ENCODE data around the gene ZNF605. TPM values are rescaled to one million over a fixed set of nuclear protein-coding genes. Genes with fewer than 3 reads are reported as not detected.

The ZNF605 gene
- total and polyA plus RNA-seq, 9 of the 15 experiments (the other 6 are each of a cell fraction or from before 2014, with no cell fraction given): 0.45 to 1.1 (median 0.68) TPM

DNA sequence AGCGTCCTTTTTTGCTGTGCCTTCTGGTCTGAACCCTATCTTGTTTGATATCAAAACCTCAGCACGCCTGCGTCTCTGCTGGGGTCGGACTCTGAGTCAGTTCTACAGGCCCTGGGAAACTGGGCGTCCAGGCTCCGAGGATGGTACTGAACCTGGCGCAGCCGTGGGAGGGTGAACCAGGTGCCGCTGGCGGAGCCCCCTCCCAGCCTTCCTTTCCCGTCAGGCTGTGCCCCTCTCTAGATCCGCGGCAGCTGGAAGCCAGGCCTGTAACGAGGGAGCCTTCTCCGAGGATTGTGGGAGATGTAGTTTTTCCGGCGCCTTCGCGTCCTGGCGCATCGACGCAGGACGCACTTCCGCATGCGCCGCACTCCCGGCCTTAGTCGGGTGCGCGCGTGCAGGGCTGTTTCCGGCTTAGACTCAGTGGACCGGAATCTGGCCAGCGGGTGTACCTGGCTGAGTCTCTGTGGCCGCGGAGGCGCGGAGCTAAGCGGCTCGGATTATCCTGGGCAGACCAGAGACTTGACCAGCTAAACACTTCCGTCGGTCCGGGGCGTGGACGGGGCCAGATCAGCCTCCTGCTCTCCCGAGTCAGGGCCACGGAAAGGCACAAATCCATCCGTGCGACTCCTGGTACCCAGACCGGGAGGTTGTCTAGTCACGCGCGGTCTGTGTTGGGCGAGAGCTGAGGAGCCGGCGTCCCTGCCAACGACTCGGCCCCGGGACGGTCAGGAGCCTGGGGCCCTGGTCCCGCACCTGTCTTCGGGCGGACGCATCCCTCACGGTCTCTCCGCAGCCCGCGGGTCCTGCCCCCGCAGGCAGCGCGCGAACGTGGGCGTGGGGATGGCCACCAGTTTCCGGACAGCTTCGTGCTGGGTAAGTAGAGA, 30.1 kb upstream of the ZNF605 start, which contains the start of gene ZNF26 (continued):
- TF ChIP-seq MTA1 (IDR thresholded peaks at IDR 0.05; ENCODE audit: borderline replicate concordance) (peak; percentile 99), LARP7 (IDR thresholded peaks at IDR 0.05) (no peak), ETS2 (tag; IDR thresholded peaks at IDR 0.05; ENCODE audit: borderline replicate concordance, poor library complexity, severe bottlenecking) (no peak), GTF2A2 (tag; IDR thresholded peaks at IDR 0.05) (no peak), POLR2AphosphoS5 (IDR thresholded peaks at IDR 0.05; ENCODE audit: control insufficient read depth, insufficient read depth, low read depth, low read length) (peak; percentile 51; the same call in 1 of the 2 replicates), ZHX1 (conservative IDR thresholded peaks at IDR 0.05; ENCODE audit: low read length) (no peak; the same call in 1 of the 2 replicates), USF2 (CRISPR knock-in tag; IDR thresholded peaks at IDR 0.05) (no peak; the same call in 1 of the 2 replicates), MAFK (IDR thresholded peaks at IDR 0.05; ENCODE audit: low read length) (no peak), ARID2 (IDR thresholded peaks at IDR 0.05) (no peak), PRMT5 (CRISPR knock-in tag; IDR thresholded peaks at IDR 0.05) (no peak)
- TF ChIP-seq, protein P1, sequence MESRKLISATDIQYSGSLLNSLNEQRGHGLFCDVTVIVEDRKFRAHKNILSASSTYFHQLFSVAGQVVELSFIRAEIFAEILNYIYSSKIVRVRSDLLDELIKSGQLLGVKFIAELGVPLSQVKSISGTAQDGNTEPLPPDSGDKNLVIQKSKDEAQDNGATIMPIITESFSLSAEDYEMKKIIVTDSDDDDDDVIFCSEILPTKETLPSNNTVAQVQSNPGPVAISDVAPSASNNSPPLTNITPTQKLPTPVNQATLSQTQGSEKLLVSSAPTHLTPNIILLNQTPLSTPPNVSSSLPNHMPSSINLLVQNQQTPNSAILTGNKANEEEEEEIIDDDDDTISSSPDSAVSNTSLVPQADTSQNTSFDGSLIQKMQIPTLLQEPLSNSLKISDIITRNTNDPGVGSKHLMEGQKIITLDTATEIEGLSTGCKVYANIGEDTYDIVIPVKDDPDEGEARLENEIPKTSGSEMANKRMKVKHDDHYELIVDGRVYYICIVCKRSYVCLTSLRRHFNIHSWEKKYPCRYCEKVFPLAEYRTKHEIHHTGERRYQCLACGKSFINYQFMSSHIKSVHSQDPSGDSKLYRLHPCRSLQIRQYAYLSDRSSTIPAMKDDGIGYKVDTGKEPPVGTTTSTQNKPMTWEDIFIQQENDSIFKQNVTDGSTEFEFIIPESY (CRISPR knock-in tag; IDR thresholded peaks at IDR 0.05): peak; percentile 20; the same call in 1 of the 2 replicates
- TF ChIP-seq, protein P2, sequence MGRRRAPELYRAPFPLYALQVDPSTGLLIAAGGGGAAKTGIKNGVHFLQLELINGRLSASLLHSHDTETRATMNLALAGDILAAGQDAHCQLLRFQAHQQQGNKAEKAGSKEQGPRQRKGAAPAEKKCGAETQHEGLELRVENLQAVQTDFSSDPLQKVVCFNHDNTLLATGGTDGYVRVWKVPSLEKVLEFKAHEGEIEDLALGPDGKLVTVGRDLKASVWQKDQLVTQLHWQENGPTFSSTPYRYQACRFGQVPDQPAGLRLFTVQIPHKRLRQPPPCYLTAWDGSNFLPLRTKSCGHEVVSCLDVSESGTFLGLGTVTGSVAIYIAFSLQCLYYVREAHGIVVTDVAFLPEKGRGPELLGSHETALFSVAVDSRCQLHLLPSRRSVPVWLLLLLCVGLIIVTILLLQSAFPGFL (CRISPR knock-in tag; IDR thresholded peaks at IDR 0.05): no peak
- TF ChIP-seq, protein P3, sequence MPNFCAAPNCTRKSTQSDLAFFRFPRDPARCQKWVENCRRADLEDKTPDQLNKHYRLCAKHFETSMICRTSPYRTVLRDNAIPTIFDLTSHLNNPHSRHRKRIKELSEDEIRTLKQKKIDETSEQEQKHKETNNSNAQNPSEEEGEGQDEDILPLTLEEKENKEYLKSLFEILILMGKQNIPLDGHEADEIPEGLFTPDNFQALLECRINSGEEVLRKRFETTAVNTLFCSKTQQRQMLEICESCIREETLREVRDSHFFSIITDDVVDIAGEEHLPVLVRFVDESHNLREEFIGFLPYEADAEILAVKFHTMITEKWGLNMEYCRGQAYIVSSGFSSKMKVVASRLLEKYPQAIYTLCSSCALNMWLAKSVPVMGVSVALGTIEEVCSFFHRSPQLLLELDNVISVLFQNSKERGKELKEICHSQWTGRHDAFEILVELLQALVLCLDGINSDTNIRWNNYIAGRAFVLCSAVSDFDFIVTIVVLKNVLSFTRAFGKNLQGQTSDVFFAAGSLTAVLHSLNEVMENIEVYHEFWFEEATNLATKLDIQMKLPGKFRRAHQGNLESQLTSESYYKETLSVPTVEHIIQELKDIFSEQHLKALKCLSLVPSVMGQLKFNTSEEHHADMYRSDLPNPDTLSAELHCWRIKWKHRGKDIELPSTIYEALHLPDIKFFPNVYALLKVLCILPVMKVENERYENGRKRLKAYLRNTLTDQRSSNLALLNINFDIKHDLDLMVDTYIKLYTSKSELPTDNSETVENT (CRISPR knock-in tag; IDR thresholded peaks at IDR 0.05): 0 out of 2 replicates have a peak, but pooled peaks have one; percentile 27
- TF ChIP-seq, protein P4, sequence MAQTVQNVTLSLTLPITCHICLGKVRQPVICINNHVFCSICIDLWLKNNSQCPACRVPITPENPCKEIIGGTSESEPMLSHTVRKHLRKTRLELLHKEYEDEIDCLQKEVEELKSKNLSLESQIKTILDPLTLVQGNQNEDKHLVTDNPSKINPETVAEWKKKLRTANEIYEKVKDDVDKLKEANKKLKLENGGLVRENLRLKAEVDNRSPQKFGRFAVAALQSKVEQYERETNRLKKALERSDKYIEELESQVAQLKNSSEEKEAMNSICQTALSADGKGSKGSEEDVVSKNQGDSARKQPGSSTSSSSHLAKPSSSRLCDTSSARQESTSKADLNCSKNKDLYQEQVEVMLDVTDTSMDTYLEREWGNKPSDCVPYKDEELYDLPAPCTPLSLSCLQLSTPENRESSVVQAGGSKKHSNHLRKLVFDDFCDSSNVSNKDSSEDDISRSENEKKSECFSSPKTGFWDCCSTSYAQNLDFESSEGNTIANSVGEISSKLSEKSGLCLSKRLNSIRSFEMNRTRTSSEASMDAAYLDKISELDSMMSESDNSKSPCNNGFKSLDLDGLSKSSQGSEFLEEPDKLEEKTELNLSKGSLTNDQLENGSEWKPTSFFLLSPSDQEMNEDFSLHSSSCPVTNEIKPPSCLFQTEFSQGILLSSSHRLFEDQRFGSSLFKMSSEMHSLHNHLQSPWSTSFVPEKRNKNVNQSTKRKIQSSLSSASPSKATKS (CRISPR knock-in tag; IDR thresholded peaks at IDR 0.05): no peak
